ENCODE measurements around the gene ACTR3. TPM values are rescaled to one million over a fixed set of nuclear protein-coding genes. Genes with fewer than 3 reads are reported as not detected.

Gene ACTR3
- total and polyA plus RNA-seq, 2 of the 8 experiments (the other 6 are each of a cell fraction or from before 2014, with no cell fraction given): 51.7 to 184 TPM

GRCh38 chr2:113873867-113874266 is 16.0 kb upstream of the ACTR3 start:
- CTCF ChIA-PET (ENCODE audit: partially characterized antibody): interaction anchor here (1.0 kb wide), 1 partner anchor 8 kb away, joined by 3 read pairs; no protein-coding TSS in a partner anchor
- no peak overlapping the region for H2BK15ac ChIP-seq (ENCODE audit: low read length)
- no peak overlapping the region for H3K9ac ChIP-seq (replicated peaks in 1 of 4; ENCODE audit: extremely low read depth in 1 of 4, low read depth in 3 of 4, low read length in 3 of 4)
- no peak overlapping the region for H3K56ac ChIP-seq (replicated peaks; ENCODE audit: insufficient read length, low read depth, low read length)
- FAIRE-seq (no peak), DNase-seq (ENCODE audit: low read depth in 1 of 2, low spot score in 2 of 2) (no peak)
- no peak overlapping the region for H3K23ac ChIP-seq (ENCODE audit: insufficient read length)
- H3K79me1 ChIP-seq (ENCODE audit: low read depth, low read length): no peaks in the 10 kb centered on the region
- peaks cover 0 to 3% (median 0%) of the 10 kb centered on the region in 4 experiments; a peak in 1 of 7 replicates for H3K4me1 ChIP-seq (replicated peaks in 1 of 4; ENCODE audit: control insufficient read depth in 3 of 4, insufficient read depth in 4 of 4, low read length in 3 of 4)
- H2AFZ ChIP-seq (ENCODE audit: low read length): no peak overlapping the region
- H3K18ac ChIP-seq (ENCODE audit: extremely low read depth, low read length): no peak overlapping the region
- H3K36me3 ChIP-seq (ENCODE audit: control insufficient read depth in 2 of 4, insufficient read depth in 4 of 4, low read length in 3 of 4): no peaks in the 10 kb centered on the region
- no peak overlapping the region for H4K5ac ChIP-seq (ENCODE audit: insufficient read length, low read depth, low read length)
- peaks cover 2% of the 10 kb centered on the region; the same call in 1 of the 2 replicates for H3K23me2 ChIP-seq (ENCODE audit: low read depth, low read length)
- 0 out of 7 replicates have a peak, but pooled peaks cover 0 to 3% (median 0%) of the 10 kb centered on the region in 4 experiments for H3K27me3 ChIP-seq (replicated peaks in 1 of 4; ENCODE audit: control insufficient read depth in 3 of 4, extremely low read depth in 1 of 4, insufficient read depth in 3 of 4, low read length in 3 of 4)
- peak overlapping the region; percentile 42 for H3K14ac ChIP-seq (ENCODE audit: insufficient read length)
- H2BK12ac ChIP-seq (ENCODE audit: low read depth, low read length): no peak overlapping the region
- no peaks in the 10 kb centered on the region for H3K9me3 ChIP-seq (ENCODE audit: insufficient read depth in 2 of 2, low read depth in 1 of 2, low read length in 1 of 2)
- H3K4me2 ChIP-seq (ENCODE audit: insufficient read depth in 1 of 2, low read depth in 2 of 2, low read length in 2 of 2): no peak overlapping the region
- H2AK5ac ChIP-seq (ENCODE audit: low read depth, low read length): no peak overlapping the region
- H3K27ac ChIP-seq (ENCODE audit: low read depth, low read length): no peak overlapping the region
- POLR2A ChIA-PET (ENCODE audit: partially characterized antibody): interaction anchor here (1.7 kb wide), 1 partner anchor 14 kb away, joined by 5 read pairs; no protein-coding TSS in a partner anchor
- peaks cover 0 to 2% of the 10 kb centered on the region in 2 experiments for H4K20me1 ChIP-seq (replicated peaks in 1 of 2; ENCODE audit: control insufficient read depth in 1 of 2, insufficient read depth in 2 of 2, low read length in 2 of 2)
- no peak overlapping the region for H2BK20ac ChIP-seq (ENCODE audit: low read length)
- no peak overlapping the region for H3K4me3 ChIP-seq (ENCODE audit: extremely low read depth in 1 of 4, insufficient read depth in 2 of 4, low read depth in 3 of 4, low read length in 4 of 4)
- H3K79me2 ChIP-seq (ENCODE audit: control insufficient read depth in 1 of 2, insufficient read depth in 2 of 2, low read length in 2 of 2): no peaks in the 10 kb centered on the region
- no peak overlapping the region for H3K4ac ChIP-seq (replicated peaks; ENCODE audit: insufficient read length, low read depth, low read length)
- WGBS, 2 experiments (ENCODE audit: extremely low coverage in 1 of 2, insufficient coverage in 1 of 2, insufficient read length in 1 of 2, insufficient replicate concordance in 2 of 2, low coverage in 1 of 2, low lambda C conversion rate in 2 of 2, missing lambda C conversion rate in 1 of 2): 77% methylated on average over 3 of the region's 3 CpGs; no CpG with 5 or more reads in 1 of the 2 experiments
- TF ChIP-seq TAF1 (IDR thresholded peaks at IDR 0.05; ENCODE audit: low read depth, low read length) (no peak), SRF (IDR thresholded peaks at IDR 0.05; ENCODE audit: low read depth, low read length) (no peak), NRF1 (IDR thresholded peaks at IDR 0.05; ENCODE audit: low read depth, low read length) (no peak), RFX5 (IDR thresholded peaks at IDR 0.05; ENCODE audit: borderline replicate concordance, low read depth, low read length) (no peak)
- no peak overlapping the region for H4K8ac ChIP-seq (ENCODE audit: extremely low read depth, insufficient read depth, low read length)
- no peak overlapping the region for H2BK5ac ChIP-seq (ENCODE audit: low read depth, low read length)
- no peak overlapping the region for H2BK120ac ChIP-seq (replicated peaks; ENCODE audit: low read depth, low read length)
- no peak overlapping the region for H4K91ac ChIP-seq (replicated peaks; ENCODE audit: insufficient read length, low read length)
